ENCODE results near the gene NCCRP1.

DNA sequence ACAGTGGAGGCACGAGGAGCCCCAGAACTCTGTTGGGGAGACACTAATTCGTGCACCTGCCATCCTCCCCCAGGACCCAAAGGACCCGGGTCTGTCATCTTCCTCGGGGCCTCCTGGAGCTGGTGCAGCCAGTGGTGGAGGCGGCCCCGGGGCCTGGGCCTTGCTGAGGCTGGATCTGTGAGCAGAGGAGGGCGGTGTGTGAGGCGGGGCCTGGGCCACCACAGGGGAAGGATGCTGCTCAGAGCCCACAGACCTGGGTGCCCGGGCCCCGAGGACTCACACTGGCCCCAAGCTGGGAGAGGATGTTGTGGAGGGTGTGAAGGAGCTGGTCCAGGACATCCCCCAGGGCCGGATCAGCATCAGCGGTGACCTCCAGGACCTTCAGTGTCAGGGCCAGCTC lies 39.8 kb downstream of the NCCRP1 start:
- TF ChIP-seq GABPA (IDR thresholded peaks at IDR 0.05 in 1 of 2, conservative IDR thresholded peaks at IDR 0.05 in 1 of 2) (no peak), SP1 (IDR thresholded peaks at IDR 0.05) (no peak), TAF1 (conservative IDR thresholded peaks at IDR 0.05) (no peak), FOXA1 (IDR thresholded peaks at IDR 0.05) (no peak), RAD21 (IDR thresholded peaks at IDR 0.05) (no peak), RXRA (IDR thresholded peaks at IDR 0.05) (no peak), HNF4A (conservative IDR thresholded peaks at IDR 0.05) (no peak), YY1 (IDR thresholded peaks at IDR 0.05) (no peak), EGR1 (IDR thresholded peaks at IDR 0.05; ENCODE audit: low read depth in 2 of 2) (no peak)
- TF ChIP-seq, protein P1, sequence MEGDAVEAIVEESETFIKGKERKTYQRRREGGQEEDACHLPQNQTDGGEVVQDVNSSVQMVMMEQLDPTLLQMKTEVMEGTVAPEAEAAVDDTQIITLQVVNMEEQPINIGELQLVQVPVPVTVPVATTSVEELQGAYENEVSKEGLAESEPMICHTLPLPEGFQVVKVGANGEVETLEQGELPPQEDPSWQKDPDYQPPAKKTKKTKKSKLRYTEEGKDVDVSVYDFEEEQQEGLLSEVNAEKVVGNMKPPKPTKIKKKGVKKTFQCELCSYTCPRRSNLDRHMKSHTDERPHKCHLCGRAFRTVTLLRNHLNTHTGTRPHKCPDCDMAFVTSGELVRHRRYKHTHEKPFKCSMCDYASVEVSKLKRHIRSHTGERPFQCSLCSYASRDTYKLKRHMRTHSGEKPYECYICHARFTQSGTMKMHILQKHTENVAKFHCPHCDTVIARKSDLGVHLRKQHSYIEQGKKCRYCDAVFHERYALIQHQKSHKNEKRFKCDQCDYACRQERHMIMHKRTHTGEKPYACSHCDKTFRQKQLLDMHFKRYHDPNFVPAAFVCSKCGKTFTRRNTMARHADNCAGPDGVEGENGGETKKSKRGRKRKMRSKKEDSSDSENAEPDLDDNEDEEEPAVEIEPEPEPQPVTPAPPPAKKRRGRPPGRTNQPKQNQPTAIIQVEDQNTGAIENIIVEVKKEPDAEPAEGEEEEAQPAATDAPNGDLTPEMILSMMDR (IDR thresholded peaks at IDR 0.05; ENCODE audit: low read depth, low read length, missing input control), result no peak
- TF ChIP-seq, protein P2, sequence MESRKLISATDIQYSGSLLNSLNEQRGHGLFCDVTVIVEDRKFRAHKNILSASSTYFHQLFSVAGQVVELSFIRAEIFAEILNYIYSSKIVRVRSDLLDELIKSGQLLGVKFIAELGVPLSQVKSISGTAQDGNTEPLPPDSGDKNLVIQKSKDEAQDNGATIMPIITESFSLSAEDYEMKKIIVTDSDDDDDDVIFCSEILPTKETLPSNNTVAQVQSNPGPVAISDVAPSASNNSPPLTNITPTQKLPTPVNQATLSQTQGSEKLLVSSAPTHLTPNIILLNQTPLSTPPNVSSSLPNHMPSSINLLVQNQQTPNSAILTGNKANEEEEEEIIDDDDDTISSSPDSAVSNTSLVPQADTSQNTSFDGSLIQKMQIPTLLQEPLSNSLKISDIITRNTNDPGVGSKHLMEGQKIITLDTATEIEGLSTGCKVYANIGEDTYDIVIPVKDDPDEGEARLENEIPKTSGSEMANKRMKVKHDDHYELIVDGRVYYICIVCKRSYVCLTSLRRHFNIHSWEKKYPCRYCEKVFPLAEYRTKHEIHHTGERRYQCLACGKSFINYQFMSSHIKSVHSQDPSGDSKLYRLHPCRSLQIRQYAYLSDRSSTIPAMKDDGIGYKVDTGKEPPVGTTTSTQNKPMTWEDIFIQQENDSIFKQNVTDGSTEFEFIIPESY (IDR thresholded peaks at IDR 0.05), result no peak
- TF ChIP-seq, protein P3, sequence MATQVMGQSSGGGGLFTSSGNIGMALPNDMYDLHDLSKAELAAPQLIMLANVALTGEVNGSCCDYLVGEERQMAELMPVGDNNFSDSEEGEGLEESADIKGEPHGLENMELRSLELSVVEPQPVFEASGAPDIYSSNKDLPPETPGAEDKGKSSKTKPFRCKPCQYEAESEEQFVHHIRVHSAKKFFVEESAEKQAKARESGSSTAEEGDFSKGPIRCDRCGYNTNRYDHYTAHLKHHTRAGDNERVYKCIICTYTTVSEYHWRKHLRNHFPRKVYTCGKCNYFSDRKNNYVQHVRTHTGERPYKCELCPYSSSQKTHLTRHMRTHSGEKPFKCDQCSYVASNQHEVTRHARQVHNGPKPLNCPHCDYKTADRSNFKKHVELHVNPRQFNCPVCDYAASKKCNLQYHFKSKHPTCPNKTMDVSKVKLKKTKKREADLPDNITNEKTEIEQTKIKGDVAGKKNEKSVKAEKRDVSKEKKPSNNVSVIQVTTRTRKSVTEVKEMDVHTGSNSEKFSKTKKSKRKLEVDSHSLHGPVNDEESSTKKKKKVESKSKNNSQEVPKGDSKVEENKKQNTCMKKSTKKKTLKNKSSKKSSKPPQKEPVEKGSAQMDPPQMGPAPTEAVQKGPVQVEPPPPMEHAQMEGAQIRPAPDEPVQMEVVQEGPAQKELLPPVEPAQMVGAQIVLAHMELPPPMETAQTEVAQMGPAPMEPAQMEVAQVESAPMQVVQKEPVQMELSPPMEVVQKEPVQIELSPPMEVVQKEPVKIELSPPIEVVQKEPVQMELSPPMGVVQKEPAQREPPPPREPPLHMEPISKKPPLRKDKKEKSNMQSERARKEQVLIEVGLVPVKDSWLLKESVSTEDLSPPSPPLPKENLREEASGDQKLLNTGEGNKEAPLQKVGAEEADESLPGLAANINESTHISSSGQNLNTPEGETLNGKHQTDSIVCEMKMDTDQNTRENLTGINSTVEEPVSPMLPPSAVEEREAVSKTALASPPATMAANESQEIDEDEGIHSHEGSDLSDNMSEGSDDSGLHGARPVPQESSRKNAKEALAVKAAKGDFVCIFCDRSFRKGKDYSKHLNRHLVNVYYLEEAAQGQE (IDR thresholded peaks at IDR 0.05), result no peak
- TF ChIP-seq, protein P4, sequence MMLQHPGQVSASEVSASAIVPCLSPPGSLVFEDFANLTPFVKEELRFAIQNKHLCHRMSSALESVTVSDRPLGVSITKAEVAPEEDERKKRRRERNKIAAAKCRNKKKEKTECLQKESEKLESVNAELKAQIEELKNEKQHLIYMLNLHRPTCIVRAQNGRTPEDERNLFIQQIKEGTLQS (IDR thresholded peaks at IDR 0.05), result no peak
- TF ChIP-seq, protein P5, sequence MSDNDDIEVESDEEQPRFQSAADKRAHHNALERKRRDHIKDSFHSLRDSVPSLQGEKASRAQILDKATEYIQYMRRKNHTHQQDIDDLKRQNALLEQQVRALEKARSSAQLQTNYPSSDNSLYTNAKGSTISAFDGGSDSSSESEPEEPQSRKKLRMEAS (IDR thresholded peaks at IDR 0.05), result no peak

Measured in liver (tissue), 3 donors.